Esophagus squamous epithelium (tissue), 5 donors: ENCODE measurements around the gene SMOC2. TPM values are rescaled to one million over a fixed set of nuclear protein-coding genes. Genes with fewer than 3 reads are reported as not detected.

Experiments
- DNase-seq: peaks from one replicate; lab custom pipeline; 2025; lab: John Stamatoyannopoulos, UW
- H3K27ac ChIP-seq, 4 donors: fragments of 200-600 bp; sonication (generic); one replicate each; pipeline ENCODE4 v1.5.1; 2016 to 2019; ENCODE audit warnings: mild to moderate bottlenecking in 1 of 4
- H3K27me3 ChIP-seq, 4 donors: fragments of 200-600 bp; sonication (generic); 1 replicate in 3 of 4; 2 replicates in 1 of 4; pipeline versions ENCODE4 v1.5.1 to v1.6.0; 2017 to 2021; ENCODE audit warnings: antibody characterized with exemption in 1 of 4
- H3K36me3 ChIP-seq, 3 donors: fragments of 200-600 bp; sonication (generic); one replicate each; pipeline ENCODE4 v1.5.1; 2016 to 2019
- H3K4me1 ChIP-seq, 3 donors: fragments of 200-600 bp; sonication (generic); one replicate each; pipeline ENCODE4 v1.5.1; 2017 to 2019
- H3K4me3 ChIP-seq, 4 donors: fragments of 200-600 bp; sonication (generic); 1 replicate in 3 of 4; 2 replicates in 1 of 4; pipeline ENCODE4 v1.5.1; 2016 to 2019; ENCODE audit warnings: mild to moderate bottlenecking in 2 of 4, moderate library complexity in 1 of 4
- H3K9me3 ChIP-seq, 3 donors: fragments of 200-600 bp; sonication (generic); one replicate each; pipeline ENCODE4 v1.5.1; 2016 to 2019
- POLR2A ChIP-seq, 4 donors: fragments of 450-650 bp; IDR thresholded peaks; one replicate each; pipeline ENCODE4 v1.6.1; 2017; ENCODE audit warnings: antibody characterized with exemption in 4 of 4, mild to moderate bottlenecking in 4 of 4, moderate library complexity in 3 of 4
- WGBS, 2 donors: methylation state at CpG; one replicate each; pipeline ENCODE4 v1.1.5; 2018; 5-methylcytosine and 5-hydroxymethylcytosine counted together
- intact Hi-C: fragments of 100-400 bp; cut with DNase I; formaldehyde crosslinking; loops from one replicate; pipeline ENCODE4 v1.15.0; 2022
- total RNA-seq, 4 donors: library from RNA; depleted of rRNA; stranded (reverse); fragments of >200 nt; gene quantifications; one replicate each; pipeline ENCODE4 v1.1.0, GENCODE V29; 2016
- TF ChIP-seq, protein P1 (sequence below), 6 experiments: fragments of 450-650 bp in 4 of 6; fragments of 200-600 bp in 2 of 6; sonication (generic) in 2 of 6; IDR thresholded peaks; one replicate each; pipeline ENCODE4 v1.5.1; 2016 to 2019; ENCODE audit warnings: antibody characterized with exemption in 6 of 6, mild to moderate bottlenecking in 4 of 6, moderate library complexity in 4 of 6
- donor health status: DM: yes; HTN: yes; CAD: no.

SMOC2 gene
- total RNA-seq, 4 donors from 2014 or later, result 1.9 to 35.5 (median 7.1) TPM

GRCh38 chr6:168411793-168412192 lies 29.2 kb upstream of the SMOC2 start:
- Histone ChIP-seq H3K9me3 (no peaks in the 10 kb centered on the region), H3K36me3 (no peaks in the 10 kb centered on the region), H3K27ac (no peak overlapping the region), H3K4me1 (peaks cover 0 to 22% (median 0%) of the 10 kb centered on the region in 3 donors), H3K4me3 (no peak overlapping the region), H3K27me3 (peaks cover 0 to 3% (median 0%) of the 10 kb centered on the region in 4 donors)
- TF ChIP-seq, protein P1, sequence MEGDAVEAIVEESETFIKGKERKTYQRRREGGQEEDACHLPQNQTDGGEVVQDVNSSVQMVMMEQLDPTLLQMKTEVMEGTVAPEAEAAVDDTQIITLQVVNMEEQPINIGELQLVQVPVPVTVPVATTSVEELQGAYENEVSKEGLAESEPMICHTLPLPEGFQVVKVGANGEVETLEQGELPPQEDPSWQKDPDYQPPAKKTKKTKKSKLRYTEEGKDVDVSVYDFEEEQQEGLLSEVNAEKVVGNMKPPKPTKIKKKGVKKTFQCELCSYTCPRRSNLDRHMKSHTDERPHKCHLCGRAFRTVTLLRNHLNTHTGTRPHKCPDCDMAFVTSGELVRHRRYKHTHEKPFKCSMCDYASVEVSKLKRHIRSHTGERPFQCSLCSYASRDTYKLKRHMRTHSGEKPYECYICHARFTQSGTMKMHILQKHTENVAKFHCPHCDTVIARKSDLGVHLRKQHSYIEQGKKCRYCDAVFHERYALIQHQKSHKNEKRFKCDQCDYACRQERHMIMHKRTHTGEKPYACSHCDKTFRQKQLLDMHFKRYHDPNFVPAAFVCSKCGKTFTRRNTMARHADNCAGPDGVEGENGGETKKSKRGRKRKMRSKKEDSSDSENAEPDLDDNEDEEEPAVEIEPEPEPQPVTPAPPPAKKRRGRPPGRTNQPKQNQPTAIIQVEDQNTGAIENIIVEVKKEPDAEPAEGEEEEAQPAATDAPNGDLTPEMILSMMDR (IDR thresholded peaks at IDR 0.05), result no peak
- no peak for TF ChIP-seq POLR2A (IDR thresholded peaks at IDR 0.05)
- 80 to 82% methylated on average over 12 to 20 of the region's 28 CpGs for WGBS, 2 donors
- no peak for DNase-seq
- intact Hi-C loops, result no loop called here

- H3K9me3 ChIP-seq, result no peaks in the 10 kb centered on the region
- H3K27me3 ChIP-seq, result peaks cover 0 to 9% (median 0%) of the 10 kb centered on the region in 4 donors
- TF ChIP-seq, protein P1 (IDR thresholded peaks at IDR 0.05), result no peak
- TF ChIP-seq POLR2A (IDR thresholded peaks at IDR 0.05), result no peak
- WGBS, 2 donors, result 92% methylated on average over 15 to 16 of the region's 18 CpGs
- no peak overlapping the region for H3K4me3 ChIP-seq
- peaks cover 0 to 28% (median 5%) of the 10 kb centered on the region in 3 donors for H3K4me1 ChIP-seq
- no peak for DNase-seq
- intact Hi-C loops, result no loop called here
- H3K27ac ChIP-seq, result no peak overlapping the region
- H3K36me3 ChIP-seq, result no peaks in the 10 kb centered on the region
These were observed 28.5 kb upstream of the SMOC2 start for GRCh38 chr6:168412456-168412855.

DNA sequence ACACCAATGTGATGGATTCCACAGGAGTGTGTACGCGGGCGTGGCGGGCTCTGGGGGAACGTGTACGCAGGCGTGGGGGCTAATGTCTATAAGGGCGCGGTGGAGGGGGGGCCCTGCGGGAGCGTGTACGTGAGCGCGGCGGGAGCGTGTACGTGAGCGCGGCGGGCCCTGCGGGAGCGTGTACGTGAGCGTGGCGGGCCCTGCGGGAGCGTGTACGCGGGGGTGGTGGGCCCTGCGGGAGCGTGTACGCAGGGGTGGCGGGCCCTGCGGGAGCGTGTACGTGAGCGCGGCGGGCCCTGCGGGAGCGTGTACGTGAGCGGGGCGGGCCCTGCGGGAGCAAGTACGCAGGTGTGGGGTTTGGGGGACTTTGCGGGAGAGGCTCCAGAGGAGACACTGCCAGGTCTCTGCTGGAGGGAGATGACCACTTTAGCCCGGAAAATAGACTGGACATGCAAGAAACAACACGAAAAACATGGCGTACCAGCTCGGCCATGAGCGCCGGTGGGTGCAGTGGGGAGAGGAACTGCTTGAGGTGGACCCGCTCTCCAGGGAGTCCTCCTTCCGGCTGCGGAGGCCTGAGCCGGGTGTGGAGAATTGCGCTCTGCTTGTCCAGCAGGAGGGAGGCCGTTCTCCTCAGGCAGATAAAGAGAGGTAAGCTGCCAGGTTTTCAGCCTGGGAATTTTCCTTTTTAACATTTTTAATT lies 27.8 kb upstream of the SMOC2 start:
- Histone ChIP-seq H3K36me3 (no peaks in the 10 kb centered on the region), H3K4me3 (no peak overlapping the region), H3K27me3 (peaks cover 0 to 17% (median 0%) of the 10 kb centered on the region in 4 donors), H3K27ac (no peak overlapping the region), H3K9me3 (no peaks in the 10 kb centered on the region), H3K4me1 (peaks cover 0 to 35% (median 6%) of the 10 kb centered on the region in 3 donors)
- no peak for TF ChIP-seq POLR2A (IDR thresholded peaks at IDR 0.05)
- TF ChIP-seq, protein P1 (IDR thresholded peaks at IDR 0.05), result no peak
- no peak for DNase-seq
- 91 to 96% methylated on average over 13 to 16 of the region's 59 CpGs for WGBS, 2 donors
- intact Hi-C loops, result no loop called here

DNA sequence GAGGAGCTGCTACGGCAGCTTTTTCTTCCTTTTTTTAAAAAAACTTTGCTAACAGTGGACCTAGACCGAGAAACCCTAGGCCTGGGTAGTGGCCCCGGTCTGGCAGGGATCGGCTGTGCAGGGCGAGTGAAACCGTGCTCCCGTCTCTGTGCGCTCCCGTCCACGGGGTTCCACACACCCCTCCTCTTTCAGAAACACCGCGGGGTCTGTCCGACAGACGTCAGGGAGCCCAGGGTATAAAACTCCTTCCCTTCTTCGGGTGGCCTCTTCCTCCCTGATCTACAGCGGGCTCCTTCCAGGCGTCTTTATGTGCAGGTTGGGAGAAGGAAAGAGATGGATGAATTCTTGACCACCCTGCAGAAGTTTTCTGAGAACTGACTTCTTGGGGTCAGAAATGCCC lies 27.1 kb upstream of the SMOC2 start:
- no peak overlapping the region for H3K27ac ChIP-seq
- no peak for DNase-seq
- peaks cover 0 to 42% (median 11%) of the 10 kb centered on the region in 3 donors for H3K4me1 ChIP-seq
- intact Hi-C loops, result no loop called here
- no peaks in the 10 kb centered on the region for H3K36me3 ChIP-seq
- whole genome bisulfite sequencing, 2 donors, result 84 to 98% methylated on average over 12 to 16 of the region's 17 CpGs
- H3K4me3 ChIP-seq, result no peak overlapping the region
- peaks cover 0 to 17% (median 0%) of the 10 kb centered on the region in 4 donors for H3K27me3 ChIP-seq
- TF ChIP-seq POLR2A (IDR thresholded peaks at IDR 0.05), result no peak
- TF ChIP-seq, protein P1 (IDR thresholded peaks at IDR 0.05), result no peak
- H3K9me3 ChIP-seq, result no peaks in the 10 kb centered on the region

DNA sequence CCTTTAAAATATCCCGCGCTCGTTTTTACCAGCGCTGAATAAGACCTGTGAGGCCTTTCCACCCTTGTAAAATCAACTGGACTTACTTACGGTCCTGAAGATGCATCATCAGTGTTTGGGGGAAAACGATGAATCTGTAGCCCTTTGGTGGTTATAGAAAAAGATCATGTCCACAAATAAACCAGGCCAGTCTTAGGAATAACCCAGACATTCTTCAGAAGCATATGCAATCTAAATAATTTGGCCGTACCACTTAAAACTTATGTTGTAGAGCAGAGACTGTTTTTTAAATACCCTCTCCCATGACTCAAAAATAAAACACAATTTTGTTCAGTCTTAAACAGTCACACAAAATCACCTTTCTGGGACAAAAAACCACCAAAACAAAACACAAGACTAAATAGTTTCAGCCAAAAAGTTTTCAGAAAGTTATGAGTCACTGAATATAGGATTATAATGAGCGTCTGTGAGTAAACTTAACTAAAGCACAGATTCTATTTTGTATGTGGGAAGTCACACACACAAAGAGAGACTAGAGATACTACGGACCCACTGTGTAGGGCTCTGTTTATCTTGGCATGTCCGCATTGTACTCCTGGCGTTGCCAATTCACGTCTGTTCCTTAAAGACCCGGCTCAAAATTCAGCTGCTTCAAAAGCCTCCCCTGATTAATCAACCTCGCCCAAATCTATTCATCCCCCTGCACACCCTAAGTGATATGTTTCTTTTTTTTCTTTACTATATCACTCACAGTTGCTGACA lies 26.5 kb upstream of the SMOC2 start:
- peaks cover 0 to 43% (median 12%) of the 10 kb centered on the region in 3 donors for H3K4me1 ChIP-seq
- H3K36me3 ChIP-seq, result no peaks in the 10 kb centered on the region
- intact Hi-C loops, result no loop called here
- no peaks in the 10 kb centered on the region for H3K9me3 ChIP-seq
- no peak overlapping the region for H3K27ac ChIP-seq
- DNase-seq, result no peak
- 41 to 60% methylated on average over 14 of the region's 14 CpGs for WGBS, 2 donors
- no peak for TF ChIP-seq POLR2A (IDR thresholded peaks at IDR 0.05)
- TF ChIP-seq, protein P1 (IDR thresholded peaks at IDR 0.05), result no peak
- H3K27me3 ChIP-seq, result peaks cover 0 to 17% (median 0%) of the 10 kb centered on the region in 4 donors
- H3K4me3 ChIP-seq, result no peak overlapping the region
